ENCODE measurements around the gene LHFPL2.

LHFPL2 gene

DNA sequence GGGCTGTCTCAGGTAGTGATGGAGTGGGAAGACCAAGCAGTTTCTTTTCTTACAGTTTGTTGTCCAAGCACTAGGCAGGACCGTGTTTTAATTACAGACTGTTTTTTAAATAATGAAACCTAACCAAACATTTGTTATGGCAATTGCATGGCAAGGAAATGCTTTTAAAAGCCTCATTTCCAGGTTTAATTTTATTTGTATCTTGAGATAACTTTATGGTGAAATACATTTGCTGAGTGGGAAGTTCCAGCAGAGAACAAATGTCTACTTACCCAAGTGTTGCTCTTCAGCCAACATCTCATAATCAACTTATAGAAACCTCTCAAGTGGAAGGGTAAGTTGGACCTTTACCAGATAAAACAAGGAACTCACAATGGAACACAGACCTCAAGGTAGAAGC, 11.8 kb upstream of the LHFPL2 start:
- TF ChIP-seq SPI1 (IDR thresholded peaks at IDR 0.05; ENCODE audit: borderline replicate concordance, low read depth): no peak
- TF ChIP-seq, protein P1, sequence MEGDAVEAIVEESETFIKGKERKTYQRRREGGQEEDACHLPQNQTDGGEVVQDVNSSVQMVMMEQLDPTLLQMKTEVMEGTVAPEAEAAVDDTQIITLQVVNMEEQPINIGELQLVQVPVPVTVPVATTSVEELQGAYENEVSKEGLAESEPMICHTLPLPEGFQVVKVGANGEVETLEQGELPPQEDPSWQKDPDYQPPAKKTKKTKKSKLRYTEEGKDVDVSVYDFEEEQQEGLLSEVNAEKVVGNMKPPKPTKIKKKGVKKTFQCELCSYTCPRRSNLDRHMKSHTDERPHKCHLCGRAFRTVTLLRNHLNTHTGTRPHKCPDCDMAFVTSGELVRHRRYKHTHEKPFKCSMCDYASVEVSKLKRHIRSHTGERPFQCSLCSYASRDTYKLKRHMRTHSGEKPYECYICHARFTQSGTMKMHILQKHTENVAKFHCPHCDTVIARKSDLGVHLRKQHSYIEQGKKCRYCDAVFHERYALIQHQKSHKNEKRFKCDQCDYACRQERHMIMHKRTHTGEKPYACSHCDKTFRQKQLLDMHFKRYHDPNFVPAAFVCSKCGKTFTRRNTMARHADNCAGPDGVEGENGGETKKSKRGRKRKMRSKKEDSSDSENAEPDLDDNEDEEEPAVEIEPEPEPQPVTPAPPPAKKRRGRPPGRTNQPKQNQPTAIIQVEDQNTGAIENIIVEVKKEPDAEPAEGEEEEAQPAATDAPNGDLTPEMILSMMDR (IDR thresholded peaks at IDR 0.05; ENCODE audit: insufficient read depth, low read length): no peak
- no peak for TF ChIP-seq POLR2AphosphoS5 (IDR thresholded peaks at IDR 0.05; ENCODE audit: low read depth)
- TF ChIP-seq, protein P2, sequence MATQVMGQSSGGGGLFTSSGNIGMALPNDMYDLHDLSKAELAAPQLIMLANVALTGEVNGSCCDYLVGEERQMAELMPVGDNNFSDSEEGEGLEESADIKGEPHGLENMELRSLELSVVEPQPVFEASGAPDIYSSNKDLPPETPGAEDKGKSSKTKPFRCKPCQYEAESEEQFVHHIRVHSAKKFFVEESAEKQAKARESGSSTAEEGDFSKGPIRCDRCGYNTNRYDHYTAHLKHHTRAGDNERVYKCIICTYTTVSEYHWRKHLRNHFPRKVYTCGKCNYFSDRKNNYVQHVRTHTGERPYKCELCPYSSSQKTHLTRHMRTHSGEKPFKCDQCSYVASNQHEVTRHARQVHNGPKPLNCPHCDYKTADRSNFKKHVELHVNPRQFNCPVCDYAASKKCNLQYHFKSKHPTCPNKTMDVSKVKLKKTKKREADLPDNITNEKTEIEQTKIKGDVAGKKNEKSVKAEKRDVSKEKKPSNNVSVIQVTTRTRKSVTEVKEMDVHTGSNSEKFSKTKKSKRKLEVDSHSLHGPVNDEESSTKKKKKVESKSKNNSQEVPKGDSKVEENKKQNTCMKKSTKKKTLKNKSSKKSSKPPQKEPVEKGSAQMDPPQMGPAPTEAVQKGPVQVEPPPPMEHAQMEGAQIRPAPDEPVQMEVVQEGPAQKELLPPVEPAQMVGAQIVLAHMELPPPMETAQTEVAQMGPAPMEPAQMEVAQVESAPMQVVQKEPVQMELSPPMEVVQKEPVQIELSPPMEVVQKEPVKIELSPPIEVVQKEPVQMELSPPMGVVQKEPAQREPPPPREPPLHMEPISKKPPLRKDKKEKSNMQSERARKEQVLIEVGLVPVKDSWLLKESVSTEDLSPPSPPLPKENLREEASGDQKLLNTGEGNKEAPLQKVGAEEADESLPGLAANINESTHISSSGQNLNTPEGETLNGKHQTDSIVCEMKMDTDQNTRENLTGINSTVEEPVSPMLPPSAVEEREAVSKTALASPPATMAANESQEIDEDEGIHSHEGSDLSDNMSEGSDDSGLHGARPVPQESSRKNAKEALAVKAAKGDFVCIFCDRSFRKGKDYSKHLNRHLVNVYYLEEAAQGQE (IDR thresholded peaks at IDR 0.05; ENCODE audit: insufficient replicate concordance, low read depth): no peak
- no peak for TF ChIP-seq GABPA (IDR thresholded peaks at IDR 0.05; ENCODE audit: low read depth)
- Histone ChIP-seq H3K27me3 (ENCODE audit: insufficient read depth, poor library complexity, severe bottlenecking) (no peaks in the 10 kb centered on the region), H3K27ac (replicated peaks) (no peak overlapping the region), H3K4me3 (replicated peaks; ENCODE audit: insufficient read depth, low read length) (no peak overlapping the region)
- DNase-seq (ENCODE audit: low read depth in 1 of 2, low spot score in 1 of 2): no peak

DNA sequence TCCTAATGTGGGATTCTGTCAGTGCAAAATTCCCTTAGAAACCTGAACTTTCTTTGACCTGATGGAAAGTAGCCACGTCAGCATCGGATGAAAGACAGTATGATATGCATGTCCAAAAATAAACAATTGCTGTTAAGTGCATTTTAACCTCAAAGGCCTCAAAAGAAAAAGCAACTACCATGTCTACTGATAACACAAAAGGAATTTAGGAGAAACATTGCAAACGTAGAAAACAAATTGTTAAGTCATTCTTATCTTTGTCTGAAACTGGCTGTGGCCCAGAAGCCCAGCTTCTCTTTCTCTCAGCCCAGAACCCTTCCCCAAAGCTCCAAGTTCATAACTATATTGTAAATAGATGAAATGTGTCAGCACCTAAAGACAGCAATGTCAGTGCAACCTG, 11.1 kb upstream of the LHFPL2 start:
- Histone ChIP-seq H3K27me3 (ENCODE audit: insufficient read depth, poor library complexity, severe bottlenecking) (no peaks in the 10 kb centered on the region), H3K4me3 (replicated peaks; ENCODE audit: insufficient read depth, low read length) (no peak overlapping the region), H3K27ac (replicated peaks) (no peak overlapping the region)
- no peak for DNase-seq (ENCODE audit: low read depth in 1 of 2, low spot score in 1 of 2)
- TF ChIP-seq, protein P1 (IDR thresholded peaks at IDR 0.05; ENCODE audit: insufficient read depth, low read length): no peak
- TF ChIP-seq POLR2AphosphoS5 (IDR thresholded peaks at IDR 0.05; ENCODE audit: low read depth) (no peak), SPI1 (IDR thresholded peaks at IDR 0.05; ENCODE audit: borderline replicate concordance, low read depth) (no peak), GABPA (IDR thresholded peaks at IDR 0.05; ENCODE audit: low read depth) (no peak)
- TF ChIP-seq, protein P2 (IDR thresholded peaks at IDR 0.05; ENCODE audit: insufficient replicate concordance, low read depth): no peak

DNA sequence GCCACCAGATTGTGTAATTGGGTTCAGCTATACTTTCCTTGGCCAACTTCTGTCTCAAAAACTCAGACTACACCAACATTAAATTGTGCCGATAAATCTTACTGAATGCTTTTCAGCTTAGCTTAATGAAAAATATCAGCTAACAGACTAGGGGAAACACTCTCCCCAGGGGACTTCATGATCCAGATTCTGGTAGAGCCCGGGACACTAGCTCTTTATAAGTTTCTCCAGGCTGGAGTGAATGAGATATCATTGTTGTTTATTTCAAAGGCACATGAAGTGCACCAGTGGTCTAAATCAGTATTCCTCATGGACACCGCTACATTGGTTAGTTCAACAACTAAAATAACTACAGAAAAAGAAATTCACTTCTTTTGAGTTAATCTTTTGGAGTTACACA, 10.5 kb upstream of the LHFPL2 start:
- DNase-seq (ENCODE audit: low read depth in 1 of 2, low spot score in 1 of 2): no peak
- no peak overlapping the region for H3K27ac ChIP-seq (replicated peaks)
- no peak overlapping the region for H3K4me3 ChIP-seq (replicated peaks; ENCODE audit: insufficient read depth, low read length)
- TF ChIP-seq POLR2AphosphoS5 (IDR thresholded peaks at IDR 0.05; ENCODE audit: low read depth): no peak
- TF ChIP-seq, protein P1 (IDR thresholded peaks at IDR 0.05; ENCODE audit: insufficient read depth, low read length): no peak
- no peak for TF ChIP-seq GABPA (IDR thresholded peaks at IDR 0.05; ENCODE audit: low read depth)
- no peak for TF ChIP-seq SPI1 (IDR thresholded peaks at IDR 0.05; ENCODE audit: borderline replicate concordance, low read depth)
- no peaks in the 10 kb centered on the region for H3K27me3 ChIP-seq (ENCODE audit: insufficient read depth, poor library complexity, severe bottlenecking)

DNA sequence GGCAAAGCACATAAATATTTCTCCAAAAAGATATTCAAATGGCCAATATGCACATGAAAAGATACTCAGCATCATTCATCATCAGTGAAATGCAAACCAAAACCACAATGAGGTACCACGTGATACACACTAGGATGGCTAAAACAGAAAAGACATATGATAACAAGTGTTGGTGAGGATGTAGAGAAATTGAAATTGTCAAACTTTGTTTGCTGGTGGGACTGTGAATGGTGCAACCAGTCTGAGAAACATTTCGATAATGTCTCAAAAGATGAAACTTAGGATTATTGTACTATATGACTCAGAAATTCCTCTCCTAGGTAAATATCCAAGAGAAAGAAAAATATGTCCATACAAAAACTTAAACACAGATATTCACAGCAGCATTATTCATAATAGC, 8.6 kb upstream of the LHFPL2 start:
- Histone ChIP-seq H3K4me3 (replicated peaks; ENCODE audit: insufficient read depth, low read length) (no peak overlapping the region), H3K27ac (replicated peaks) (no peak overlapping the region), H3K27me3 (ENCODE audit: insufficient read depth, poor library complexity, severe bottlenecking) (no peaks in the 10 kb centered on the region)
- DNase-seq (ENCODE audit: low read depth in 1 of 2, low spot score in 1 of 2): no peak
- TF ChIP-seq, protein P1 (IDR thresholded peaks at IDR 0.05; ENCODE audit: insufficient read depth, low read length): no peak
- TF ChIP-seq POLR2AphosphoS5 (IDR thresholded peaks at IDR 0.05; ENCODE audit: low read depth): no peak
- TF ChIP-seq, protein P2 (IDR thresholded peaks at IDR 0.05; ENCODE audit: insufficient replicate concordance, low read depth): no peak
- no peak for TF ChIP-seq SPI1 (IDR thresholded peaks at IDR 0.05; ENCODE audit: borderline replicate concordance, low read depth)
- no peak for TF ChIP-seq GABPA (IDR thresholded peaks at IDR 0.05; ENCODE audit: low read depth)
